ENCODE results near the gene TNFRSF18.

TNFRSF18 gene

DNA sequence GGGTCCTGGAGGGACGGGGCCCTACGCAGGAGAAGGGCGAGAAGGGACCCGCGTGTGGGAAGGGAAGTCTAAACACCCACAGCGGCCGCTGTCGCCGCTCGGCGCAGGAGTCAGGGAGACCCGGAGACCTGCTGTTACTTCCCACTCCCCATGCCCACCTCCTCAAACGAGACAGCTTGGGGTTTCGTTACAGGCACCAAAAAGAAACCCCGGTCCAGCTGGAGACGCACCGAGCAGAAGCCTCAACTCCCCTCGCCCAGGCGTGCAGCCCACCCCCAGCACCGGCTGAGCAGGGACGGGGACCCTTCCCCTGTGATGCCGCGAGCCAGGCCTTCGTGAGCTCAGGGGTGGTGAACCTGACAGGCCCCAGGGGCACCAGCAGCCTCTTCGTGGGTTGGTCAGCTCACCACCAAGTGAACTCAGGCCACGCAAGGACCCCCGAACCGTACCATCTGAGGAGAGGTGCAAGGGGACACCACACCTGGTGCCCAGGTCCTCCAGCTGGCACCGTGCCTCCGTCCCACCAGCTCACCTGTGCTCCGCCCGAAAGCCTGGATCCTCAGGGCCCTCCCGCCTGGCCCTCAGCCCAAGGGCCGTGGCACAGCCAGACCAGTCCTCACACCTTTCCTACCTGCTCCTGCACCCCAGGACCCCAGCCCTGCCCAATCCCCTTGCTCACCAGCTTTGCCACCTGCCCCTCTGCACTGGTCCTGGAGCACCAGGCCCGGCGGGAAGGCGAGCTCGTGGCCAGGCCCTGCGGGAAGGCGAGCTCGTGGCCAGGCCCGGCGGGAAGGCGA lies 20.4 kb upstream of the TNFRSF18 start:
- DNase-seq: no peak

DNA sequence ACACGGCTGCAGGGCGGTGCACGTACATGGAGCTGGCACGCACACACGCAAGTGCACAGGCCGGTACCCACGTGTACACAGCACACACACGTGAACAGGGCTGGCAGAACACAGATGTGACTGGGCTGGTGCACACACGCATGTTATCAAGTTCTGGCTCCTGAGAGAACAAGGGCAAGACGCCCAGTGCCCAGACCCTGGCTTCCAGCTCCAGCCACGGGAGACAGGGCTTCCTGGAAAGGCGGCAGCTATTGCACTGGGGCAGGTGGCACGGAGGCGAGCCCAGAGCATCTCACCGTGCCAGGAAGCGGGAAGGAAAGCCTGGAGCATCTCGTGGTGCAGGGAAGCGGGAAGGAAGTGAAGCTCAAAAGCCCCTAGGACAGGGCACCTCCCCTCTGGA lies 19.5 kb upstream of the TNFRSF18 start:
- no peak for DNase-seq

DNA sequence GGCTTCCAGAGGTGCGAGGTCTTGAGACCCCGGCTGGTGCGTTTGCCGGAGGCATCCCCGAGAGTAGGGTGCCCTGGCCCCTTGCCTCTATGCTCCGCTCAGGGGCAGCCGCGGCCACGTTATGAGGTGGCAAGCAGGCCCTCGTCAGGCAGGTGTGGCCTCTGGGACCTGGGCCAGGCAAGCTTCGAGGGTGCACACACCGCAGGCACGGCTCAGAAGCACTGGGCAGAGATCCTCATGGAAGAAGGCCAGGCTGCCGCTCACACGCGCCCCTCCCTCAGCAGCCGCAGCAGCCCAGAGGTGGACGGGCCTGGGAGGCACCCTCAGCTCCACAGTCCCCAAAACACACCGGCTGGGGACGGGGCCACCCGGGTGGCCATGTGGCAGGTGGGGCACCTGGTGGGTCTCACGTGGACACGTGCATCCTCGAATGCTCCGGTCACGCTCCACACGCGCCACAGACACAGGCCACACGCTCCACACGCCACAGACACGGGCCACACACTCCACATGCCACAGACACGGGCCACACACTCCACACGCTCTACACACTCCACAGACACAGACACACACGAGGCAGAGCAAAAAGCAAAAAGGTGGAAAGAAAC lies 18.9 kb upstream of the TNFRSF18 start:
- no peak for DNase-seq

DNA sequence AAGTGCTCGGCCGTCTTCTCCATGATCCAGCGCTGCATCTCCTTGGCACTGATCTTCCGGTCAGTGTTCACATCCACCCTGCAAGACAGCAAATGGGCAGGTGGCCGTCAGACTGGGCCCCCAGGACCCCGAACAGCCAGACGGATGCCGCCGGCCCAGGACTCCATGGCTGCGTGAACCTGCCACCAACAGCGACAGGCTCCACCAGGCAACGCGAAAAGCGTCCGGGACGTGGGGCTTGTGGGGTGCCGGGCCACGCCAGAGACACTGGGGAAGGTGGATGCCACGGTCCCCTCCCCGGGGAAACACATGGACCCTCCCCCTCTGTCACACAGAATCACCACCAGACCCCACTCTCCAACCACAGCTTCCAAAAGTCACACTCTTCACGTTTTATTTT lies 17.5 kb upstream of the TNFRSF18 start:
- DNase-seq: no peak

DNA sequence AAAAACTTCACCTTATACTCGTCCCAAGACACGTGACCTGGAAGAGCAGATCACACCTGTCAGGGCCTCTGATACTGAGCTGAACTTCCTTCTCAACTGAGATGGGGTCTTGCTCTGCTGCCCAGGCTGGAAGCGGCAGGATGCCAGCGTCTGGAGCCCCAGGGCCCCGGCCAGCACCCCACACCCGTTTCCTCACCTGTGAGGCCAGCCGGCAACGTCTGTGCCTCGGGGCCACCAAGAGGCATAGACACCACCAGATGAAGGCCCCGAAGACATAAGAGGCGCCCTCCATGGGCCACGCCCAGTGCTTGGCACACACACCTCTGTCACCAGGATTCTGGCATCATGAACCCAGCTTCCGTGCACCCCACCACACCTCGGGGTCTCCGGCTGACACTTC lies 16.9 kb upstream of the TNFRSF18 start:
- DNase-seq: no peak

DNA sequence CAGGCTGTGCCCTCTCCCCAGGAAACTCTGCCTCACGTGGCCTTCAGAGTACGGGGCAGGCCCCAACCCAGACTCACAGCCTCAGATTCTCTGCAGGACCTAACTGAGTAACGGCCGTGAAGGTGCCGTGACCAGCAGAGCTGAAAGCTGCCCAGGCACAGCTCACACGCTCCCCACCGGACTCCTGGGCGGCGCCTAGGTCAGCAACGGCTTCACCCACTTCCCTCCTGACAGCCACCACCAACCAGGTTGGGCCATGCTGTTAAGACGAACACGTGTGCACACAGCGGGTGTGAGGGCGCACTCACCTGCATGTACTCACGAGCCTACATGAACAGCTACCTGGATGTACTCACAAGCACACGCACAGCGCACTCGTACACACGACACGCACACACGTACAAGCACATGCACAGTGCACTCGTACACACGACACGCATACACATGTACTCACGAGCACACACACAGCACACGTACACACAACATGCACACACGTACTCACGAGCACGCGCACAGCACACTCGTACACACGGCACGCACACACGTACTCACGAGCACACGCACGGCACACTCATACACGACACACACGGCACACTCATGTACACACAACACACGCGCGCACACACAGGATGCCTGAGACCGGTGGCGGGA lies 16.3 kb upstream of the TNFRSF18 start:
- DNase-seq: no peak

DNA sequence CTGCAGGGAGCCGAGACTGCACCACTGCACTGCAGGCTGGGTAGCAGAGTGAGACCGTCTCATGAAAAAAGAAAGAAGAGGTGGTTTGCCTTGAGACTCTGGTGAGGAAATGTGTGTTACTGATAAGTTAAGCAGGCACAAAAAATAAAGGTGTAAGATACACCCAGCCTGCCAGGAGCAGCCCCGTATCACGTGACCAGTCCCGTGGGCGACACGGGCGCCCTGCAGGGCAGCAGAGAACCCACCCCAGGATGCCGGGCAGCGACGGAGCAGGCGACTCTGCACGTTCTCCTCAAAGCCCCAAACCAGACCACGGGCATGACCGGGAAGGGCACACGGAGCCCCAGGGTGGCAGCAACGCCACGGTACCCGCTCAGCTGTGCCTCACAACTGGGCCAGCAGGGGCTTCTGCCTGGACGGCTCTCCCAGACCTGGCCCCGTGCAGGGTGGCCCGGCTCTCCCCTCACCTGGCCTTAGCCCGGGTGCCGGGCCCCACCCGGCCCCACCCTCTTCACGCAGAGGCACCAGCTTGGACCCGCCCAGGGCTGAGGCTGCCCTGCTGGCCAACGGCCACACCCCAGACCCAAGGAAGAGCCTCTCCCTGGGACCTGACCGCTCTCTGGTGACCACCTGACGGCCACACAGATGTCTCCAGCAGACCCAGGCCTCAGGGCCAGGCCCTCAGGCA lies 15.6 kb upstream of the TNFRSF18 start:
- DNase-seq: no peak

DNA sequence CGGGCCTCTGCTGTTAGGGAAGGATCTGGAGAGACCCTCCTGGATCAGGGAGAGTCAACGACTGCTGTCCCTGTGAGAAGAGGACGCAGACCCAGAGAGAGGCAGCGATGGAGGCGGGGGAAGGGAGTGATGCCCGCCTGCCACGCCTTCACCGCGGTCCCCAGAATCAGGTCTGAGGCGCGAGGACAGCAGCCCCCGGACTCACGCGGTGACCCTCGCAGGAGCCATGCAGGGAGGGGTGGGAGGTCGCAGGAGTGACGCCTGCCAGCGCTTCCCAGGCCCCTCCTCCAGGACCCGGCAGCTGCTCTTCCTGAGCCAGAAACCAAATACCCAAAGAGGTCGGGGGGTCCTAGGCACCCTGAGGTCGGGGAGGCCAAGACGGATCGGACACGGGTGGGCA lies 13.8 kb upstream of the TNFRSF18 start:
- DNase-seq: no peak

DNA sequence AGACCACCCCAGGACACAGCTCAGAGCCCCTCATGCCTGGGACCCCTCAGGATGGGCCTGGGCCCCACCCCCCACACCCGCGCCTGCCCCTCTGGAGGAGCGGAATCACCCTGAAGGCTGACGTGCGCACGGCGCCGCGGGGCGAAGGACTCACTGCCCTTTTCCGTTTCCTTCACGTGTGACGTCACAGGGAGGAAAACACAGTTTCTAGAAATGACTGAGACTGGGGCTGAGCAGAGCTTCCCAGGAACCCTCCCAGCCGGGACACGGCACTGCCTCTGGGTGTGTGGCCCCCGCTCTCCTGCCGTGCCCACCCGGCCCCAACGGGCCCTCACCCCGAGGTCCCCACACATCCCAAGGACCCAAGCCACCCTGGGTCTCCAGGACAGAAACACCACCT lies 12.9 kb upstream of the TNFRSF18 start:
- DNase-seq: no peak

DNA sequence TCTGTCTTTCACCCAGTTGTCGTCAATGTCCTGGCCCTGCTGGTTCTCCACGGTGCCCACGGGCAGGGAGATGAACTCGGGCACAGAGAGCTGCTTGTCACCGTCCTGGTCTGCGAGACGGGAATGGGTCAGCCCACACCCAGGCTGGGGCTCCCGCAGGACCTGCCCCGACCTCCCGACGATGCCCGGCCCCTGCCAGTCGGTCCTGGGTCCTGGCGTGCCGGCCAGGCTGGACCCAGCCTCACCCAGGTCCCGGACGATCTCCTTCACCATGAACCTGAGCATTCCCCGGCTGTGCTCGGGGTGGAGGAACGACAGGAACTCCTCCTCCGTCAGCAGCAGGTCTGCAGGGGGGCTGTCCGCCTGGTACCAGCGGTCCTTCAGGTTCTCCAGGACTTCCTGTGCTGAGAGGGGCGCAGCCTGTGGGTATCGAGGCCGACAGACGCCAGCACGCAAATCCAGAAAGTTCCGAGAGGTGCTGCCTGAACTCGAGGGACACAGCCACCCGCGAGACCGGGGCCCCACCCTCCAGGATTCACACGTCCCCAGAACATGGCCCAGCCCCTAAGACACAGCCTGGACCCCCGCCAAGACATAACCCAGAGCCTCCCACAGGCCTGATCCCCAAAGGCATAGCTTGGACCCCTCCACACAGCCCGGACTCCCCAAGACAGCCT lies 12.3 kb upstream of the TNFRSF18 start:
- DNase-seq: no peak

DNA sequence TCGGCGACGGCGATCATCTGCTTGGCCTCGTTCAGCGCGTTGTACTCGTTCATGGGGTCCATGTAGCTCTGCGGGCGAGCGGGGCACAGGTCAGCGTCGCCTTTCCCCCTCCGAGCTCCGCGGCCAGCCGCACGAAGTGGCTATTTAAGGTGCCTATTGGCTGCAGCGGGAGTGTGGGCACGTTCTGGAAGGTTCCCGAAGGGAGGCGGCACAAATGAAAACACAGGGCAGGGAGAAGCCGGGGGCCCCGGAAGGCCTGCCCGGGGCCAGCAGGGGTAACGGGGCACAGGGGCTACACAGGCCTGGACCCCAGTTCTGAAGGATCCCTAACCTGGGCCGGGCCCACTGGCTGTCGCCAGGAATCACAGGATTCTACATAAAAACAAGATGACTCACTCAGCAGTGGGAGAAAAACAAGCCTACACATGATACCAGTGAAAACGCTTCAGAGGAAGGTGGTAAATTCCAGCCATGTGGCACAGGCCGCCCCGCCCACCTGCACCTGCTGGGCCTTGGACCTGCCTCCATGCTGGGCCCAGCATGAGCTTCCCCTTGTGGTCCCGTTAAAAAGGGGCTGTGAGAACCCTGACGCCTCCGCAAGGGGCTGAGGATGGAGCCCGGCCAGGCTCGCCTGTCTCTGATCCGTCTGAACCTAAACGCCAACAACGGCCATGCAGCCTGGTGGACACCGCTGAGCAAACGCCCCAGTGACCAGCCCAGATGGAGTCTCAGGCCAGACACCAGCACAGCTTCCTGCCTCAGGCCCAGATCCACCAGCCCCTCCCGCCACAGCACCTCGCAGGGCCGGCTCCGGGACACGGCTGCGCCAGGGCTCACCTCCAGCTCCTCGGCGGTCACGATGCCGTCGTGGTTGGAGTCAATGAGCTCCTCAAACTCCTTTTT lies 11.5 kb upstream of the TNFRSF18 start:
- DNase-seq: no peak

DNA sequence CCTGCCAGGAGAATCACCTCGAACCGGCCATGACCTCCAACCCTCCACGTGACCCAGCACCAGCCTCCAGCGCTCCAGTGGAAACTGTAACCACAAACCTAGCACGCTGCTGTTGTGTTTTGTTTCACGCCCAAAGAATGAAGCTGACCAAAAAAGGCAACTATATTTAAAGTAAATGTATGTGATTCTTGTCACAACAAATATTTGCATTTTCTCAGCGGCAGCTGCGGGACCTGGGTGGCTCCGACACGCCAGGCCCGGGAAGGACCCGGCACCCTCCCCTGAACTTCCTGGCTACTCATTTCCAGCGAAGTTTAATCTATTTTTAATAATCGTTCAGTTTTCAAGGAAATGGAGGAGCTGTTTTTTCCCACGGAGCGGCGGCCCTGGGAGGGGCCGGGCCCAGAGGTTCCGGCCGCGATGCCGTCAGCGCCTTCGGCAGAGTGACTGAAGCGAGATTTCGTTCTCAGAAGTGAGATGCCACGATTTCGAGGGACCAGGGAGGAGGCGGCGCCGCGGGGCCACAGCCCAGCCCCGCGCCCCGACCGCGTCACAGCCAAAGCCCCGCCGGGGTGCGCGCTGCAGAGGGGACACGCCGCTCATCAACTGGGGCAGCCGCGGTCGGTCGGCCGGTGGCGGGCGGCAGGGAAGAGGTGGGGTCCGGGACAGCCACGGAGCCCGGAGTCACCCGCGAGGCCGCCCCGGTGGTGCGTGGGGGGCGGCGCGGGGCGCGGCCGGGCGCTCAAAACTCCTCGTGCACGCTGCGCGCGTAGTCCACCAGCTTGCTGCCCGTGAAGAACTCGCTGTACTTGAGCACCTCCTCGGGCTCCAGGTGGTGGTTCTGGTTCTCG lies 10.6 kb upstream of the TNFRSF18 start:
- DNase-seq: no peak

DNA sequence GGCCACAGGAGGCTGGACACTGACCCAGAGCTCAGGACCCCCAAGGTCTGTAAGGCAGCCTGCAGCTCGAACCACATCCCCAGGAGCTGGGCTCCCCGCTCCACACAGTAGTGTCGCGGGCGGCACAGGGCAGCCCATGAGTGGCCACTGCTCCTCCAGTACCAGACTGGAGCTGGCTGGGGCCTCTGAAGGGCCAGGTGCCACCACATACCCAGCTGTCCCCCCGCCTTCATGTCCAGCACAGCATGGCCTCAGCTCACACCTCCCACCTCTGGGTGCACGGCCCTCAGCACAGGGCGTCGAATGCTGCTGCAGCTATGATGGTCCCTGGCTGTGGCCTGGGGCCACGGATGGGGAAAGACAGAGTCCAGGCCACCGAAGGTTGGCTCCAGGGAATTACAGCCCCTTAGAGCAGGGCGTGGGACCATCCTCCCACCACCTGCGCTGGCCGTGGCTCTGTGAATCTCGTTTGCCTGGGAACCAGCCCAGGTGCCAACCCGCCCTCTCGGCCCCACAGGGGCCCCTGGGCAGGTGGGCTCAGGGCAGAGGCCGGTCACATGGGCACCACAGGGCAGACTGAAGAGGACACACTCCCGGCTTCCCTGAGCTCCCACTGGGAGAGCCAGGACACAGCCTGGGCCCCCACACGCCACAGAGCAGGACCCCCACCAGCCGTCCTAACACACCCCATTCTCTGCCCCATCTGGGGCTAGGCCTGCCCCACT lies 9.7 kb upstream of the TNFRSF18 start:
- DNase-seq: no peak

DNA sequence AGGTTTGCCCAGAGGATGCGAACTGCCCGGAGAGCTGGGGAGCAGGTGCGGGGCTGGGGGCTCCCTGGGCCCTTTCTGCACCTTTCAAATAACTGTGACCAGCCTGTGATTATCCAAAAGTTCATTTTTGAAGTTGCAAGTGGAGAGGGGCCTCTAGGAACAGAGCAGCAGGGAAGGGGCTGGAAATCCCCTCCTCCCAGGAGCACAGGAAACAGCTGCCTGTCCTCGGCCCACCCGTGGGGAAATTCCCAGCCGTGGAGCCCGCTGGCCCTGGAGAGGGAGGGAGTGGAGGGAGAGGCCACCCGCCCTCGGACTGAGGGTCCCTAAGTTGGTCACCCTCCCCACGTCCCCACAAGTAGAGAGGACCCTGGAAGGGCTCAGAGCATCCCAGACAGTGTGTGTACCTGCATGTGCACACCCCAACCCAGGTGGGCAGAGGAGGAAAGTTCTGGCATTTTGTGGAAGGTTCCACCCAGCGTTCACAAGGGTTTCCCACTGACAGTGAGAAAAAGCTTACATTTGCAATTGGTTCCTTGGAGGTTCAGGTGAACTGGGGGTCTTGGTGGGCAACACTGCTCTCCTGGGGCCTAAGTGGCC lies 8.8 kb upstream of the TNFRSF18 start:
- DNase-seq: no peak

DNA sequence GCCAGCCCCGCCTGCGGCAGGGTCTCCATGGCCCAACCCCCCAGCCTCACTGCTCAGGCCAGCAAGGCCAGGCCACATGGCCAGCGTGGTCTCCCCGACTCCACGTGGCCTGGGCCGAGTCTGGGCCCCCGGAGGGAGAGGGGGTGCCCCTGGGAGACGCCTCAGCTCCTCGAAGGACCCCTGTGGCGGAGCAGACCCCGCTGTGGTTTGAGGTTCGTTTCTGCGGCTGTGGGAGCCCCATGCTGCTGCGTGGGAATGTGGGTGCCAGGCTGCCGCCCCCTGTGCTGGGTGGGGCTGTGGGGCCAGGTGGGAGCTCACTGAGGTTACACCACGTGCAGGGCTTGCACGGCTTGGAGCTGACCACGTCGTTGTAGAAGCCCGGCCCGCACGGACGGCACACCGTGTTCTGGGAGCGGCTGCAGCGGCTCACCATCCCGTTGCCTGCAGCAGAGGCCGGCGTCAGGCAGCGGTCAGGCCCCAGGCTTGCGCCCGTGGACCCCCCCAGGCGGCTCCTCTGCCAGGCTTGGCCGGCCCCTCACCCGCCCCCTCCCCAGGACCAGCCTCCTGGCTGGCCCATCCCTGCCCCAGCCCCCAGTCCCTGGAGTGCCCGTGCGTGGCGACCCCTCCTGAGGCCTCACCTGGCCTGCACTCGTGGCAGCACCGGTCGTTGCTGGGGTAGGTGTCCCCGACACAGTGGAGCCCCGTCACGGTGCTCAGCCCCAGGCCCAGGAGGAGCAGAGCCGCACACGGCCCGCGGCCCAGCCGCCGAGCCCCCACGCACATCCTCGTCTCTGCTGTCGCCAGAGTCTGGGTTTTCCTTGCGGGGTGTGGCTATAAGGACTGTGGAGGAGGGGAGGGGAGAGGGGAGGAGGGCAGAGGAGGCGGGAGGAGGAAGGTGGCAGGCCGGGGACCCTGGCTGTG lies 7.2 kb upstream of the TNFRSF18 start, which contains the start of gene TNFRSF4:
TSS of gene TNFRSF4 (minus strand) at position 809 of the 921 bp plus-strand sequence. CDS start at position 783, 26 bp downstream.
- DNase-seq: no peak

DNA sequence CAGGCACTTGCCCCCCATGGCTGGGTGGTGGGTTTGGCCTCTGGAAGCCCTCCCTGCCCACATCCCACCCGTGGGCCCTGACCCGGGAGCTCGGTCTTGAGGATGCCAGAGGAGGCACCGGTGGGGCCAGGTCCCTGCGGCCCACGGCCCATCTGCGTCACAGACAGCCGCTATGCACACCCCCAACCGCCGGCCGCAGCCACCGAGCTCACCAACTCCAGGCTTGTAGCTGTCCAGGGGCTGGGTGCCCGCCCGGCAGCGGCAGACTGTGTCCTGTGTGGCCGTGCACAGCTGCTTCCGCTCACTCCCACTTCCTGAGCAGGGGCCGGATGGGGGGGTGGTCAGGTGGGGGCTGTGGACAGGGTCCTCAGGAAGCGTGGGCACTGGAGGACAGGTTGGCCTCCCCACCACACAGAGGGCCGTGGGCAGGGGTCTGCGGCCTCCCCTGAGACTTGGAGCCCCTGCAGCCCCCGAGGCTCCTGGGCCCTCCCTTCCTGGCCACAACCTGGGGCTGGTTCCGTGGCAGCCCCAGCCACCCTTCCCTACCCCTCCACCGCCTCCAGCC lies 6.5 kb upstream of the TNFRSF18 start:
- no peak for DNase-seq

DNA sequence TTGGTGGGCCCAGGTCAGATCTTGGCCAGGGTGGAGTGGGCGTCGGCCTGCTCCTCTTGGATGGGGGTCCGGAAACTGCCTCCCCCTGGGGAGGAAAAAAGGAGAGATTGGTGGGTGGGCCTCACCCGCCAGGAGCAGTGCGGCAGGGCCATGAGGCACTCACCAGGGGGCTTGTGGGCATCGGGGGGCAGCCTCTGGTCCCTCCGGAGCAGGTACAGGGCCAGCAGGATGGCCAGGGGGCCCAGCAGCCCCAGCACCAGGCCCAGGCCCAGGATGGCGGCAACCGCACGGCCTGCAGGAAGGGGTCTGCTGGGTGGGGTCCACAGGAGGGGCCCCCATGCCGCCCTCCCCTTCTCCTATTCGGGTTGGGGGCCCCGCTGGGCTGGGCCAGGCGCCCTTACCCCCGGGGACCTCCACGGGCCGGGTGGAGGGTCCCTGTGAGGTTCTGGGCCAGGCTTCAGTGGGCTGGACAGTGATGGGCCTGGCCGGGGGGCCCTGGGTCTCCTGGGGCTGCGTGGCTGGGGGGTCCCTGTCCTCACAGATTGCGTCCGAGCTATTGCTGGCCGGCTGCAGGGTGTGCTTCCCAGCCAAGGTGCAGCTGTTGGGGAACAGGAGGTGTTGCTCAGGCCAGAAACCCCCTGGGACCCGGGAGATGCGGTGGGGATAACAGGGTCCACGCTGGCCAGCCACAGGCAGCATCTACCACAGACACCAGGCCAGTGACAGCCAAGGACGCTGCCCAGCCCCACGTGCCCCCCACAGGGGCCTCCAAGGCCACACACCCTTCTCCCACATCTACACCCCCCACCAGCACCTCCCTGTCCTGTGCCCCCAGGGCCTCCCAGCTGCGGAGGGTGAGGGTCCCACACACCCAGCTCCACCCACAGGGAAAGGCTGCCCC lies 5.4 kb upstream of the TNFRSF18 start:
- DNase-seq: no peak
